Neural progenitor cell (in vitro differentiated cells): ENCODE results near the gene MBNL2. TPM values are rescaled to one million over a fixed set of nuclear protein-coding genes. Genes with fewer than 3 reads are reported as not detected.
A peak's percentile ranks its signal among the peaks of the same experiment; 100 is the strongest.

Experiments
- DNase-seq: peaks from one replicate; pipeline ENCODE4 v3.0.0-alpha.2; 2016; ENCODE audit warnings: low spot score
- H2AFZ ChIP-seq: fragments of 200-600 bp; sonication (generic); replicated peaks from 2 replicates; pipeline ENCODE4 v1.6.1; 2016; ENCODE audit warnings: antibody characterized with exemption
- H3F3A ChIP-seq: fragments of 200-600 bp; sonication (generic); 2 replicates; pipeline ENCODE4 v1.6.1; 2016; ENCODE audit warnings: antibody characterized with exemption, low read depth
- H3K27ac ChIP-seq: fragments of 200-600 bp; sonication (generic); 2 replicates; pipeline ENCODE4 v1.5.1; 2016; ENCODE audit warnings: mild to moderate bottlenecking
- H3K27me3 ChIP-seq: fragments of 200-600 bp; sonication (generic); 2 replicates; pipeline ENCODE4 v1.6.1; 2016; ENCODE audit warnings: mild to moderate bottlenecking, moderate library complexity
- H3K36me3 ChIP-seq: fragments of 200-600 bp; sonication (generic); 2 replicates; pipeline ENCODE4 v1.5.1; 2016
- H3K4me1 ChIP-seq: fragments of 200-600 bp; sonication (generic); 2 replicates; pipeline ENCODE4 v1.6.1; 2016; ENCODE audit warnings: mixed run types
- H3K4me2 ChIP-seq: fragments of 200-600 bp; sonication (generic); 2 replicates; pipeline ENCODE4 v1.6.1; 2016
- H3K4me3 ChIP-seq: fragments of 200-600 bp; sonication (generic); 2 replicates; pipeline ENCODE4 v1.5.1; 2016
- H3K79me2 ChIP-seq: fragments of 200-600 bp; sonication (generic); 2 replicates; pipeline ENCODE4 v1.6.1; 2016; ENCODE audit warnings: low read depth
- H3K9ac ChIP-seq: fragments of 200-600 bp; sonication (generic); 2 replicates; pipeline ENCODE4 v1.6.1; 2016
- H3K9me3 ChIP-seq: fragments of 200-600 bp; sonication (generic); 2 replicates; pipeline ENCODE4 v1.5.1; 2016; ENCODE audit warnings: low read depth
- H4K20me1 ChIP-seq: fragments of 200-600 bp; sonication (generic); 2 replicates; pipeline ENCODE4 v1.6.1; 2016; ENCODE audit warnings: low read depth
- H3K27ac Mint-ChIP-seq: 3 replicates; pipeline ENCODE4 v1.8.0; 2021; ENCODE audit warnings: mixed read lengths
- H3K27me3 Mint-ChIP-seq: 2 replicates; pipeline ENCODE4 v1.8.0; 2022; ENCODE audit warnings: low read depth, mild to moderate bottlenecking, inconsistent platforms, moderate library complexity, mixed read lengths; ENCODE audit not compliant: insufficient read depth
- H3K36me3 Mint-ChIP-seq: 3 replicates; pipeline ENCODE4 v1.8.0; 2021; ENCODE audit warnings: mixed read lengths
- H3K4me1 Mint-ChIP-seq: 3 replicates; pipeline ENCODE4 v1.8.0; 2021; ENCODE audit warnings: mixed read lengths
- H3K4me3 Mint-ChIP-seq: 3 replicates; pipeline ENCODE4 v1.8.0; 2021; ENCODE audit warnings: mild to moderate bottlenecking, moderate library complexity, mixed read lengths
- H3K9me3 Mint-ChIP-seq: 3 replicates; pipeline ENCODE4 v1.8.0; 2020; ENCODE audit warnings: mixed read lengths
- EZH2 ChIP-seq: fragments of 200-600 bp; sonication (generic); IDR thresholded peaks from 2 replicates; pipeline ENCODE4 v1.6.1; 2017; ENCODE audit warnings: antibody characterized with exemption, mild to moderate bottlenecking, moderate library complexity
- EZH2phosphoT487 ChIP-seq: fragments of 200-600 bp; sonication (generic); IDR thresholded peaks from 2 replicates; pipeline ENCODE4 v1.6.1; 2017; ENCODE audit warnings: antibody characterized with exemption
- total RNA-seq: library from RNA; depleted of rRNA; stranded (reverse); fragments of >200 nt; gene quantifications from 2 replicates; pipeline ENCODE4 v1.2.3, GENCODE V29; 2015; ENCODE audit warnings: low replicate concordance
- TF ChIP-seq, protein P1 (sequence below): fragments of 200-600 bp; sonication (generic); IDR thresholded peaks from 2 replicates; pipeline ENCODE4 v1.5.1; 2017; ENCODE audit warnings: antibody characterized with exemption, mild to moderate bottlenecking

The MBNL2 gene
- total RNA-seq, 1 donor from 2014 or later, result 19.6 TPM

DNA sequence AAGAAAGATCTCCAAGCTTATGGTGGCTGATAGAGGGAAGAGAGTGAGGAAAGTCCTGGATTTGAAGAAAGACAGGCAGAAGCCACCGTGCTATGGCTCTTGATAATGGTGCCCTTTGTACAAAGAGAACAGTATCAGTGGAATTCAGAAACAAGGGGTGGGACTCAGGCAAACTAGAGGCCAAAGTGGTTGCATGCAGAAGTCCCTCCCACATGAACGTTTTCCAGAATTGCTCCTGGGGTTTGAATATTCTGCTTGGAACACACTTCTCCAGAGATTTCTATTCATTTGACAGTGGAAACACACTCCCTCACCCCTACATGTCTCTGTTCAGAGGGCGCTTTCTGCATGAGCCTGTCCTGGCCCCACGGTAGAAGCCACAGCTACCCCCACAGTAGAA is 10.1 kb upstream of the MBNL2 start:
- H3K36me3 Mint-ChIP-seq, result no peaks in the 10 kb centered on the region
- Histone ChIP-seq H3K36me3 (no peaks in the 10 kb centered on the region), H3K9me3 (no peaks in the 10 kb centered on the region), H3K4me3 (no peak overlapping the region), H3K27ac (no peak overlapping the region), H3K79me2 (no peaks in the 10 kb centered on the region), H3F3A (no peaks in the 10 kb centered on the region), H3K27me3 (no peaks in the 10 kb centered on the region), H4K20me1 (no peaks in the 10 kb centered on the region), H3K9ac (no peak overlapping the region), H2AFZ (no peak overlapping the region), H3K4me1 (no peaks in the 10 kb centered on the region), H3K4me2 (no peak overlapping the region)
- peaks cover 7% of the 10 kb centered on the region for H3K9me3 Mint-ChIP-seq
- TF ChIP-seq EZH2phosphoT487 (no peak), EZH2 (no peak)
- TF ChIP-seq, protein P1, sequence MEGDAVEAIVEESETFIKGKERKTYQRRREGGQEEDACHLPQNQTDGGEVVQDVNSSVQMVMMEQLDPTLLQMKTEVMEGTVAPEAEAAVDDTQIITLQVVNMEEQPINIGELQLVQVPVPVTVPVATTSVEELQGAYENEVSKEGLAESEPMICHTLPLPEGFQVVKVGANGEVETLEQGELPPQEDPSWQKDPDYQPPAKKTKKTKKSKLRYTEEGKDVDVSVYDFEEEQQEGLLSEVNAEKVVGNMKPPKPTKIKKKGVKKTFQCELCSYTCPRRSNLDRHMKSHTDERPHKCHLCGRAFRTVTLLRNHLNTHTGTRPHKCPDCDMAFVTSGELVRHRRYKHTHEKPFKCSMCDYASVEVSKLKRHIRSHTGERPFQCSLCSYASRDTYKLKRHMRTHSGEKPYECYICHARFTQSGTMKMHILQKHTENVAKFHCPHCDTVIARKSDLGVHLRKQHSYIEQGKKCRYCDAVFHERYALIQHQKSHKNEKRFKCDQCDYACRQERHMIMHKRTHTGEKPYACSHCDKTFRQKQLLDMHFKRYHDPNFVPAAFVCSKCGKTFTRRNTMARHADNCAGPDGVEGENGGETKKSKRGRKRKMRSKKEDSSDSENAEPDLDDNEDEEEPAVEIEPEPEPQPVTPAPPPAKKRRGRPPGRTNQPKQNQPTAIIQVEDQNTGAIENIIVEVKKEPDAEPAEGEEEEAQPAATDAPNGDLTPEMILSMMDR, result no peak
- H3K4me1 Mint-ChIP-seq, result peaks cover 7% of the 10 kb centered on the region
- H3K4me3 Mint-ChIP-seq, result no peak overlapping the region
- H3K27me3 Mint-ChIP-seq, result peaks cover 6% of the 10 kb centered on the region
- DNase-seq, result no peak
- H3K27ac Mint-ChIP-seq, result no peak overlapping the region

DNA sequence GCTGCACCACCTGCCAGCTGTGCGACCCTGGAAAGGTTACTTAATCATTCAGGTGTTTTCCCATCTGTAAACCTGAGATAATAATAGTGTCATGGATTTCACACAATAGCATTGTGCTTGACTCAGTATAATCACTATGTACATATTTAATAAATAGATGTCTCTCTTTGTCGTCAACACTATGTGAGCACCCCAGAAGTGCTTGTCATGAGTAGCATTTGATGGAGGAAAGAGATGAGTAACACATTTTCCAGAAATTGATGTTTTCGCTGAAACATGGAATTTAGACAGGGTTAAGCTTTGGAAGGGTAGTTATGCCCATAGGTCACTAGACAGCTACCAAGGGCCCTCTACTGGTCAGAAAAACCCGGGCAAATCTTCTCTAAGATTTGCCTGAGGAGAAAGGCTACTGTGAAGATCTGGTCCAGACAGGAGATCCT is 9.5 kb upstream of the MBNL2 start:
- DNase-seq, result no peak
- Histone ChIP-seq H3K79me2 (no peaks in the 10 kb centered on the region), H2AFZ (no peak overlapping the region), H4K20me1 (no peaks in the 10 kb centered on the region), H3K27me3 (no peaks in the 10 kb centered on the region), H3K4me2 (no peak overlapping the region), H3K36me3 (no peaks in the 10 kb centered on the region), H3K9ac (no peak overlapping the region), H3F3A (no peaks in the 10 kb centered on the region), H3K9me3 (no peaks in the 10 kb centered on the region), H3K27ac (no peak overlapping the region), H3K4me3 (no peak overlapping the region), H3K4me1 (no peaks in the 10 kb centered on the region)
- Mint-ChIP-seq H3K9me3 (peaks cover 1% of the 10 kb centered on the region), H3K27ac (no peak overlapping the region), H3K4me3 (no peak overlapping the region), H3K36me3 (no peaks in the 10 kb centered on the region), H3K27me3 (peaks cover 6% of the 10 kb centered on the region), H3K4me1 (peaks cover 7% of the 10 kb centered on the region)
- TF ChIP-seq, protein P1, result peak; percentile 47
- TF ChIP-seq EZH2, result no peak

DNA sequence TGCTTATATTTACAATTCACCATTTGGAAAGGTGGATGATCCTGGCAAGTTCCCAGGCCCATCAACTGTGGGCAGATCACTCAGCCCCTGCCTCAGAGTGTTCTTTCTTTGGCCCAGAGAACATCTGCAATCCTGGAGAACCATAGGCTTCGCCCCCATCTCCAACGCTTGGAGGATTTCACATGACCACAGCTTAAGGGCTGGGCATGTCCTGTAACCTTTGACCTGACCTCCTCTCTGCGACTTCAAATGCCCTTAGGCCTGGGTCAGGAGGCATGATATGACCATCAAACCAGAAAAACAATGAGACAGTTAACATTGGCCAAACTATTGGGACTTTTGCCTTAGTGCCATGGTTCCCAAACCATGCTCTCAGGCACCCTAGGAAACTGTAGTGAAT is 7.2 kb upstream of the MBNL2 start:
- no peaks in the 10 kb centered on the region for H4K20me1 ChIP-seq
- Mint-ChIP-seq H3K27me3 (peaks cover 9% of the 10 kb centered on the region), H3K4me3 (no peak overlapping the region), H3K4me1 (peaks cover 7% of the 10 kb centered on the region), H3K9me3 (no peaks in the 10 kb centered on the region), H3K36me3 (no peaks in the 10 kb centered on the region), H3K27ac (no peak overlapping the region)
- TF ChIP-seq, protein P1, result no peak
- TF ChIP-seq EZH2 (no peak), EZH2phosphoT487 (no peak)
- no peak overlapping the region for H2AFZ ChIP-seq
- H3K36me3 ChIP-seq, result no peaks in the 10 kb centered on the region
- DNase-seq, result no peak
- no peaks in the 10 kb centered on the region for H3F3A ChIP-seq
- H3K9me3 ChIP-seq, result no peaks in the 10 kb centered on the region
- no peak overlapping the region for H3K4me3 ChIP-seq
- no peak overlapping the region for H3K27ac ChIP-seq
- H3K9ac ChIP-seq, result no peak overlapping the region
- H3K4me2 ChIP-seq, result no peak overlapping the region
- H3K27me3 ChIP-seq, result no peaks in the 10 kb centered on the region
- H3K79me2 ChIP-seq, result no peaks in the 10 kb centered on the region
- no peaks in the 10 kb centered on the region for H3K4me1 ChIP-seq
